Measurements from ENCODE around the gene IDS. TPM values are rescaled to one million over a fixed set of nuclear protein-coding genes. Genes with fewer than 3 reads are reported as not detected.

The IDS gene
- total RNA-seq, 4 donors from 2014 or later: 55.7 to 97.7 (median 63.5) TPM

DNA sequence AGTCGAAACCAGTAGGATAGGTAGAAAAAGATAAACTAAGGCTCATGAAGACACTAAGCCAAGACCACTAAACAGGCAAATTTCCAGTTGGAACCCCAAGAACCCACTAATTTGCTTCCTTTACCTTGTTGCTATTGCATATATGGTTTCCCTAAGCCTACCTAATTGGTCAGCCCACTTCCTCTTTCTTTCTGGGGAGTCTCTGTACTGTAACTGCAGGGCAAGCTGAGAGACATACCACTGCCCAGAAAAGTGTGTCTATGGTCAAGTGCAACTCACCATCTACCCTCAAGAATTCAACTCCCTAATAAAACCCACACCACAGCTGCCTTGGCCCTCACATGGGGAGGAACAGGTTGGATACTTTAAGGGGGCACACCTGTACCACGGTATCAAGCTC lies 28.6 kb downstream of the IDS start:
- no peak for DNase-seq (ENCODE audit: low spot score in 2 of 2)
- Histone ChIP-seq H3K9me3 (no peaks in the 10 kb centered on the region), H3K27me3 (no peaks in the 10 kb centered on the region), H3K36me3 (peaks cover 9% of the 10 kb centered on the region), H3K27ac (no peak overlapping the region), H3K4me3 (no peak overlapping the region), H3K4me1 (no peaks in the 10 kb centered on the region)
- TF ChIP-seq POLR2AphosphoS5 (IDR thresholded peaks at IDR 0.05): no peak
- no peak for TF ChIP-seq POLR2A (IDR thresholded peaks at IDR 0.05)
- TF ChIP-seq EP300 (IDR thresholded peaks at IDR 0.05): no peak
- TF ChIP-seq, protein P1, sequence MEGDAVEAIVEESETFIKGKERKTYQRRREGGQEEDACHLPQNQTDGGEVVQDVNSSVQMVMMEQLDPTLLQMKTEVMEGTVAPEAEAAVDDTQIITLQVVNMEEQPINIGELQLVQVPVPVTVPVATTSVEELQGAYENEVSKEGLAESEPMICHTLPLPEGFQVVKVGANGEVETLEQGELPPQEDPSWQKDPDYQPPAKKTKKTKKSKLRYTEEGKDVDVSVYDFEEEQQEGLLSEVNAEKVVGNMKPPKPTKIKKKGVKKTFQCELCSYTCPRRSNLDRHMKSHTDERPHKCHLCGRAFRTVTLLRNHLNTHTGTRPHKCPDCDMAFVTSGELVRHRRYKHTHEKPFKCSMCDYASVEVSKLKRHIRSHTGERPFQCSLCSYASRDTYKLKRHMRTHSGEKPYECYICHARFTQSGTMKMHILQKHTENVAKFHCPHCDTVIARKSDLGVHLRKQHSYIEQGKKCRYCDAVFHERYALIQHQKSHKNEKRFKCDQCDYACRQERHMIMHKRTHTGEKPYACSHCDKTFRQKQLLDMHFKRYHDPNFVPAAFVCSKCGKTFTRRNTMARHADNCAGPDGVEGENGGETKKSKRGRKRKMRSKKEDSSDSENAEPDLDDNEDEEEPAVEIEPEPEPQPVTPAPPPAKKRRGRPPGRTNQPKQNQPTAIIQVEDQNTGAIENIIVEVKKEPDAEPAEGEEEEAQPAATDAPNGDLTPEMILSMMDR (IDR thresholded peaks at IDR 0.05): no peak
- WGBS: 70% methylated on average over 2 of the region's 2 CpGs

DNA sequence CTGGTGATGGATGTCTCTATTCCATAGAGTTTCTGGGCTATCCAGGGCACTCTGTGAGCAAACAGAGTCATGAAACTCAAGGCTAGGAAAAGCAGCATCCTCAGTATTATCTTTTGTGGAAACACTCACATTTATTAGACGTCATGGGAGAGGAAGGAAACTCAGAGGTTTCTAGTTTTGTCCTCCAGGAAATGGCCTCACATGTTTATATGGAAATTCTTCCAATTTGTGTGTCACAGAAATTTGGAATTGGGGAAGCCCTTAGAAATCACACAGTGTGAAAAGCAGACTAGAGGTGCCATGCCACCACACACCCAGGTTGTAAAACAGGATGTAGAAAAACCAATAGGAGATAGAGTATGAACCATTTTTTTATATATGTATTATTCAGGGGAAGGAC lies 31.1 kb downstream of the IDS start:
- no peaks in the 10 kb centered on the region for H3K36me3 ChIP-seq
- WGBS: 41% methylated on average over 1 of the region's 1 CpG
- H3K9me3 ChIP-seq: no peaks in the 10 kb centered on the region
- TF ChIP-seq, protein P1 (IDR thresholded peaks at IDR 0.05): no peak
- no peak for TF ChIP-seq POLR2AphosphoS5 (IDR thresholded peaks at IDR 0.05)
- no peak for TF ChIP-seq EP300 (IDR thresholded peaks at IDR 0.05)
- no peak for TF ChIP-seq POLR2A (IDR thresholded peaks at IDR 0.05)
- H3K27ac ChIP-seq: no peak overlapping the region
- no peaks in the 10 kb centered on the region for H3K4me1 ChIP-seq
- no peaks in the 10 kb centered on the region for H3K27me3 ChIP-seq
- no peak for DNase-seq (ENCODE audit: low spot score in 2 of 2)
- H3K4me3 ChIP-seq: no peak overlapping the region

DNA sequence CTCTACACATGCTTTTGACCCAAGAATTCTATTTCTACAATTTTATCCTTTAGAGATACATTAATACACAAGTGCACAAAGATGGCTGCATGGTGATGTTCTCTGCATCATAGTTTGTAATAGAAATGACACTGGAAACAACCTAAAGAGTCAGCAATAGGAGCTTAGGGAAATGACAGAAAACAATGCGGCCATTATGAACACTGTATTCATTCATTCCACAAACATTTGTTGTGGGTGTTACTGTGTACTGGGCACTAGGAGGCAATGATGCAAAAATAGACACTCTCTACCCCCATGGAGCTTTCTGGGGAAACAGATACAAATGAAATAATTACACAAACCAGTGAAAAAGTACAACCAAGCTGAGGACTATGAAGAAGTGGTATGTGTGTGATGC lies 32.0 kb downstream of the IDS start:
- Histone ChIP-seq H3K27me3 (no peaks in the 10 kb centered on the region), H3K36me3 (no peaks in the 10 kb centered on the region), H3K4me3 (no peak overlapping the region), H3K4me1 (no peaks in the 10 kb centered on the region), H3K9me3 (no peaks in the 10 kb centered on the region), H3K27ac (no peak overlapping the region)
- DNase-seq (ENCODE audit: low spot score in 2 of 2): no peak
- TF ChIP-seq POLR2AphosphoS5 (IDR thresholded peaks at IDR 0.05) (no peak), EP300 (IDR thresholded peaks at IDR 0.05) (no peak), POLR2A (IDR thresholded peaks at IDR 0.05) (no peak)
- TF ChIP-seq, protein P1 (IDR thresholded peaks at IDR 0.05): no peak
- WGBS: 88% methylated on average over 1 of the region's 1 CpG

DNA sequence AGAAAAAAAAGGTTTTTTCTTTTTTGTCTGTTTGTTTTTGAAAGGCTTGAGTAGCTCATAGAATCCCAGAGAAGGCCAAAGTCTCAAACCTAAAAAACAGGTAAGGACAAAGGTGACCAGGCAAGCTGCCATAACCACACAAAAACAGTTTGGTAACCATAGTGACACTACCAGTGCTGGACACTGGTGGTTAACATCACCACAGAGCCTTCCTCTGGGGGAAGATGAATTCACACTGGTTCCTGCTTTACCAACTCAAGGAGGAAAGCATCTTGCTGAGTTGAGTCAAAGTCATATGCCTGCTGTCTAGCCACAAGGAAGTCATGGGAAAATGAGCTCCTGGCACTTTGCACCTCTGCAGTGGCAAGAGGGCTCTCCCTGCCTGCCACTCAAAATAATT lies 32.5 kb downstream of the IDS start:
- no peak overlapping the region for H3K27ac ChIP-seq
- DNase-seq (ENCODE audit: low spot score in 2 of 2): no peak
- no peak overlapping the region for H3K4me3 ChIP-seq
- H3K27me3 ChIP-seq: no peaks in the 10 kb centered on the region
- H3K4me1 ChIP-seq: no peaks in the 10 kb centered on the region
- H3K9me3 ChIP-seq: no peaks in the 10 kb centered on the region
- no peaks in the 10 kb centered on the region for H3K36me3 ChIP-seq
- no peak for TF ChIP-seq EP300 (IDR thresholded peaks at IDR 0.05)
- TF ChIP-seq, protein P1 (IDR thresholded peaks at IDR 0.05): no peak
- no peak for TF ChIP-seq POLR2A (IDR thresholded peaks at IDR 0.05)
- no peak for TF ChIP-seq POLR2AphosphoS5 (IDR thresholded peaks at IDR 0.05)

DNA sequence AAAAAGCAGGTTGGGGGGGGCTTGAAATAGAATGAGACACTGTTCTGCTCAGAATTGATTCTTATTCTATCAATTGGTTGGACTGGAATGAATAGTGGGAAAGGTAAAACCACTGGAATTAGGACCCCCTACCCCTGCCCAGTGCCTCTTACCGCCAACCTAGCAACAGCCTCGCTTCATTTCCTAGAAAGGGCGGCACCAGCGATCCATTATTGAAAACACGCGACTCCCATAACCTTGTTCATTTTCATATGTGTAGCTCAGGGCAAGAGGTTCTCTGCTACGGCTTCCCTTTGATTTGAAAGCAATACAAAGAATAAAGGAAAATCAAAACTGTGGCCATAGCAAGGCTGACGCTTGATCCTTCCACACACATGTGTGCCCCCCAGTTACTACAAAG lies 33.7 kb downstream of the IDS start:
- no peak for DNase-seq (ENCODE audit: low spot score in 2 of 2)
- Histone ChIP-seq H3K27me3 (no peaks in the 10 kb centered on the region), H3K27ac (no peak overlapping the region), H3K9me3 (no peaks in the 10 kb centered on the region), H3K4me1 (no peaks in the 10 kb centered on the region), H3K4me3 (no peak overlapping the region), H3K36me3 (no peaks in the 10 kb centered on the region)
- WGBS: 53% methylated on average over 8 of the region's 8 CpGs
- TF ChIP-seq POLR2AphosphoS5 (IDR thresholded peaks at IDR 0.05): no peak
- TF ChIP-seq POLR2A (IDR thresholded peaks at IDR 0.05): no peak
- TF ChIP-seq EP300 (IDR thresholded peaks at IDR 0.05): no peak
- TF ChIP-seq, protein P1 (IDR thresholded peaks at IDR 0.05): no peak

Data from suprapubic skin (tissue), 4 donors.